CD4-positive, alpha-beta T cell treated with Interleukin-17A for 4 hours (primary cell): ENCODE measurements around the gene ABHD6.
"Not testable (repeated sequence)": the region's sequence is repeated elsewhere in the genome, so short reads cannot be mapped to it uniquely, and the experiment has no call there.

Experiments
- DNase-seq: peaks from one replicate; pipeline ENCODE4 v3.0.0-alpha.2; 2020; ENCODE audit warnings: mixed read lengths

ABHD6 gene

GRCh38 chr3:58285334-58285733 lies 47.7 kb downstream of the ABHD6 start:
- no peak for DNase-seq

- DNase-seq: no peak
Observed at GRCh38 chr3:58287354-58287753, 49.8 kb downstream of the ABHD6 start.

GRCh38 chr3:58288011-58288728 lies 50.6 kb downstream of the ABHD6 start:
- no peak for DNase-seq

GRCh38 chr3:58288964-58289613 lies 51.5 kb downstream of the ABHD6 start:
- DNase-seq: not testable (repeated sequence)

DNA sequence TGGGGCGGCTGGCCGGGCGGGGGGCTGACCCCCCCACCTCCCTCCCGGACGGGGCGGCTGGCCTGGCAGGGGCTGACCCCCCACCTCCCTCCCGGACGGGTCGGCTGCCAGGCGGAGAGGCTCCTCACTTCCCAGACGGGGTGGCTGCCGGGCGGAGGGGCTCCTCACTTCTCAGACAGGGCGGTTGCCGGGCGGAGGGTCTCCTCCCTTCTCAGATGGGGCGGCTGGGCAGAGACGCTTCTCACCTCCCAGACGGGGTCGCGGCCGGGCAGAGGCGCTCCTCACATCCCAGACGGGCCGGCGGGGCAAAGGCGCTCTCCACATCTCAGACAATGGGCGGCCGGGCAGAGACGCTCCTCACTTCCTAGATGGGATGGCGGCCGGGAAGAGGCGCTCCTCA lies 52.9 kb downstream of the ABHD6 start:
- DNase-seq: not testable (repeated sequence)

DNA sequence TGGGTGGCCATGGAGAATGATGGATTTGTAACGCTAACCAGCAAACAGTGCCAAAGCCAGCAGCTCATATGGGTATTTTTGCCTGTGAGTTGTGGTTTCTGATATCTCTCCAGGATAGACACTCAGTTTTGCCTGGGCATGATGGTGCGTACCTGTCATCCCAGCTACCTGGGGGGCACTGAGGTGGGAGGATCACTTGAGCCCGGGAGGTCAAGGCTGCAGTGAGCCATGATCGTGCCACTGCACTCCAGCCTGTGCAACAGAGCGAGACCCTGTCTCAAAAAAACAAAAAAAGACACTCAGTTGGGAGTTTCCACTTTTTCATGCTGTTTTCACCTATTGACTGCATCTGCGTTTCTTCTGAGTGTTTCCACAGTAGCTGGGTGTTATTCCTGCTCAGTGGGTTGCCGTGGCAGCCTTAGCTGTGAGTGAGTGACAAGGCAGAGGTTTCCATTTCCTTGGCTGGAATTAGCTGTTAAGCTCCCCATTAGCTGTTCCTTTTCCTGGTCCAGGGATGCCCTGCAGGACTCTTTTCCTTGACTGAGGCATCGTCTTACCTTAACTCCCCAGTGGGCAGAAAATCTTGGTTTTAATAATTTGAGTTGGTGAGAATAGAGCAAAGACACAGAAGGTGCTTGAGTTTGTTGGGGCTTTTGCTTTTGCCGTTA lies 54.2 kb downstream of the ABHD6 start:
- DNase-seq: no peak

DNA sequence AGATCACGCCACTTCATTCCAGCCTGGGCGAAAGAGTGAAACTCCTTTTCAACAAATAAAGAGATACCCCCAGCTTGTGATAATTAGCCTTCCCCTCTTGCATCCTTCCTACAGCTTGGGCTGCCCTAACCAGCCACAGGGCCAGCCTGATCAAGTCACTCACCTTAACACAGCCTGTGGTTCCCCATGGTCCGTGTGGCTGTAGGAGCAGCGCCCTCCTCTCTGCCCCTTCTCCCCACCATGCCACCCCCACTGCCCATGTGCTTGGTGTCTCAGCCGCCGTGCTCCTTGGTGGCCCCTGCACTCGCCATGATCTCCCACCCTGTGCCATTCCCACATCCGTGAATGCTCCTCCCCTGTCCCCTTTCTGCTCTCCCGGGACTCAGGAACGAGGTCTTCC lies 55.3 kb downstream of the ABHD6 start:
- DNase-seq: no peak

GRCh38 chr3:58293516-58293915 lies 55.9 kb downstream of the ABHD6 start:
- DNase-seq: no peak

GRCh38 chr3:58296269-58296668 lies 58.7 kb downstream of the ABHD6 start:
- no peak for DNase-seq

- no peak for DNase-seq
Observed at GRCh38 chr3:58296843-58297242, 59.3 kb downstream of the ABHD6 start.

GRCh38 chr3:58298190-58298589 lies 60.6 kb downstream of the ABHD6 start:
- no peak for DNase-seq

DNA sequence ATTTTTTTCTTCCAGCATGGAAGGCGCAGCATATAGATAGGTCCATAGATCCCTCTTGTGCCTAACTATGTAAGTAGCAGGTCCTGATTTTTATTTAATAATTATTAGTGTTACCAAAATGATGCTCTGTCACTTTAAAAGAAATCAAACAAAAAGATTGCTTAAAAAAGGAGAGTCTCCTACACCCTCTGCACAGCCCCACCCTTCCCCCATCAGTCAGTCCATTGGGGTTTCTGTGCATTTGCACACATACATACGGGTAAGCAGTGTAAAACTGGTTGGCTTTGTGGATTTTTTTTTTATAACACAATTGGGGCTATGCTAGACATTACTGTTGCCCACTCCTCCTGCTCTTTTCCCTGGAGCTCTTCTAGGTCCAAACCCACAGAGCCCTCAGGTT lies 61.5 kb downstream of the ABHD6 start:
- no peak for DNase-seq

DNA sequence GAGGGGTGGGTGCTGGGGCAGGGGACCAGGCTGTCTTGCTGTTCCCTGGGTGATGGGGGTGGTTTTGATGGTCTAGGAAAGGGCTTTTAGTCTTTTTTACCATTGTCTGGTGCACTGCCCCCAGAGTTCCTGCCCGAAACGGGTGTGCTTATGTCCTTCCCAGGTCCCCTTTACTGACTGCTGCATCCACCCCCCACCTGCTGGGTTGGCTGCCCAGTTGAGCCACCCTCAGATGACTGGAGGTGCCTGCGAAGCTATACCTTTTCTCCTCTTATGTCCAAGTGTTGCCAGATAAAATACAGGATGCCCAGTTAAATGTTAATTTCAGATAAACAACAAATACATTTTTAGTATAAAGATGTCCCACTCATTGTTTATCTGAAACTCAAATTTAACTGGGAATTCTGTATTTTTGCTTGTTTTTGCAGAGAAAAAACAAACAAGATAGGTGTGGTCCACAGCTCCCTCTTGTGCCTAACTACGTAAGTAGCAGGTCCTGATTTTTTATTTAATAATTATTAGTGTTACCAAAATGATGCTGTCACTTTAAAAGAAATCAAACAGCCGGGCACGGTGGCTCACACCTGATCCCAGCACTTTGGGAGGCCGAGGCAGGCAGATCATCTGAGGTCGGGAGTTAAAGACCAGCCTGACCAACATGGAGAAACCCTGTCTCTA lies 62.4 kb downstream of the ABHD6 start:
- no peak for DNase-seq

GRCh38 chr3:58305882-58306711 lies 68.5 kb downstream of the ABHD6 start, which contains the start of the genes HTD2 and RPP14:
Gene HTD2, plus strand, starts transcription at chr3:58306520. Its CDS starts 11,094 bp downstream, at chr3:58317614.
Gene RPP14, plus strand, starts transcription at chr3:58306245. Its CDS starts 4,085 bp downstream, at chr3:58310330.
- DNase-seq: peak; percentile 99

DNA sequence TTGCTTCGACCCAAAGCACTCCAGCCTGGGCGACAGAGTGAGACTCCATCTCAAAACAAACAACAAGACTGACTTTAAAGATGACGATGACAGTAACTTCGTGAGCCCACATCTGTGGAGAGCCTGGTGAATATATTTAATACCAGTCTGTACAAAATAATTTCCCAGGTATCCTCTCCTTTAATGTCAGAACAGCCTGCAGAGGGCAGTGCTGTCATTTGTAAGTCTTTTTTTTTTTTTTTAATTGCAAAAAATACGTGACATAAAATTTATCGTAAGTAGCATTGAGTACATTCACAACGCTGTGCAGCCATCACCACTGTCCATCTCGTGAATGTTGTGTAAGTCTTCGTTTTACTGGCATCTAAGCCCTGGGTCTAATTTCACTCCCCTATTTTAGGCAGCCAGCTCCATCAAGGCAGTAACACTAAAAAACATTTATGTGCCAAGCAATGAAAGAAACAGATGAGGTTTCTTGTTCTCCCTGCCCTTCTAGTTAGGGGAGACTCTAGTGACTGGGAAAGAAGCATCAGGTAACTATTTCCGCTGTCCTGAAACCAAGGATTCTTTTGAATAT lies 70.1 kb downstream of the ABHD6 start:
- DNase-seq: peak; percentile 53

- DNase-seq: no peak
Observed at GRCh38 chr3:58308728-58309127, 71.1 kb downstream of the ABHD6 start.

- no peak for DNase-seq
Observed at GRCh38 chr3:58317811-58318210, 80.2 kb downstream of the ABHD6 start.

- DNase-seq: no peak
Observed at GRCh38 chr3:58321791-58322190, 84.2 kb downstream of the ABHD6 start.

- DNase-seq: no peak
Observed at GRCh38 chr3:58322793-58323192, 85.2 kb downstream of the ABHD6 start.

GRCh38 chr3:58323529-58324390 lies 86.2 kb downstream of the ABHD6 start:
- no peak for DNase-seq
